ENCODE results near the gene DPEP2. TPM values are rescaled to one million over a fixed set of nuclear protein-coding genes. Genes with fewer than 3 reads are reported as not detected.

DPEP2 gene
- total RNA-seq, 1 donor from 2014 or later = 2.0 TPM

GRCh38 chr16:67962135-67962534, 37.1 kb downstream of the DPEP2 start:
- no peak for DNase-seq (ENCODE audit: extremely low spot score in 2 of 2)
- no peak overlapping the region for H3K4me3 ChIP-seq
- TF ChIP-seq CTCF (IDR thresholded peaks at IDR 0.05) (no peak), POLR2A (IDR thresholded peaks at IDR 0.05) (no peak), POLR2AphosphoS5 (IDR thresholded peaks at IDR 0.05; ENCODE audit: insufficient read depth in 1 of 2, low read depth in 1 of 2) (no peak)
- H3K27ac ChIP-seq = peak overlapping the region; percentile 11
- H3K36me3 ChIP-seq = peaks cover 0 to 35% of the 10 kb centered on the region in 2 donors
- no peaks in the 10 kb centered on the region for H3K27me3 ChIP-seq
- peaks cover 80% of the 10 kb centered on the region for H3K4me1 ChIP-seq
- intact Hi-C loops (cut with DNase I) = no loop called here
- no peaks in the 10 kb centered on the region for H3K9me3 ChIP-seq

- TF ChIP-seq POLR2A (IDR thresholded peaks at IDR 0.05) (no peak), POLR2AphosphoS5 (IDR thresholded peaks at IDR 0.05; ENCODE audit: insufficient read depth in 1 of 2, low read depth in 1 of 2) (peak in 1 of 2 donors; percentile 52)
- no peak overlapping the region for H3K4me3 ChIP-seq
- H3K4me1 ChIP-seq = peaks cover 74% of the 10 kb centered on the region
- no peaks in the 10 kb centered on the region for H3K9me3 ChIP-seq
- intact Hi-C loops (cut with DNase I) = no loop called here
- DNase-seq (ENCODE audit: extremely low spot score in 2 of 2) = no peak
- no peak overlapping the region for H3K27ac ChIP-seq
- H3K36me3 ChIP-seq = peaks cover 0 to 38% of the 10 kb centered on the region in 2 donors
- H3K27me3 ChIP-seq = no peaks in the 10 kb centered on the region
Observed at GRCh38 chr16:67961551-67961957, 37.7 kb downstream of the DPEP2 start.

DNA sequence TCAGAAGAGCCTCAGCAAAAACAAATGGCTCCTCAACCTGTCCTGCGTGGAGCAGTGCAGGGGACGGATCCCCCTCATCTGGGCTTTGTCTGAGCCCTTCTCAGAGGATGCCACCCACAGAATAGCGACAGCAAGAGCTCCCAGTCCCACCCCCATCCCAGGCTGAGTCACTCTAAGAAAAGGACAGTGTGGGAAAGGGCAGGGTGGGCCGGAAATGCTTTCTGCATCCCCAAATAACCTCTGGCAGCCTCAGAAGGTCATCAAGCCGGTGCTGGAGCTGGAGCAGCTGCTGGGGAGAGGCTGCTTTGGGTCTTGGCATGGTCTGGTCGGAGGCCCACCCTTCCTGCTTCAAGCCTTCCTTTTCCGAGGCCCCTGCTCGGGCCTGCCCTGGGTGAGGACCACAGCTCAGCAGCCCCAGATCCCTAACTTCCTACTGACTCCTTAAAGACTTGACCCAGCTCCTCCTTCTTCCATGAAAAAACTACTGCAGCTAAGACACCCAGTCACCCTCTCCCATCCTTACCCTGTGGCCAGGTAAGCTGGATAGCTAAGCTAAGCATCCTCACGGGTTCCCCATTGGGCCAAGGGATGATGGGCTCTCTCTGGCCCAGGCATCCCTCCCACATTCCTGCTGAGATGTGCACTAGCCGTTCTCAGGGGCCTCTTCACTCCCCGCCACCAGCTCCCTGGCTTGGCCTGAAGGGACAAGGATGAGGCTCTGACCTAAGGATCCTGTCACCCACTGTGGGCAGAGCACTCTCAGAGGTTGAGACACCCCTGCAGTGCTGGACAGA, 39.6 kb downstream of the DPEP2 start:
- H3K9me3 ChIP-seq = no peaks in the 10 kb centered on the region
- H3K36me3 ChIP-seq = peaks cover 0 to 41% of the 10 kb centered on the region in 2 donors
- peak overlapping the region; percentile 63 for H3K27ac ChIP-seq
- no peak for DNase-seq (ENCODE audit: extremely low spot score in 2 of 2)
- intact Hi-C loops (cut with DNase I) = no loop called here
- no peak overlapping the region for H3K4me3 ChIP-seq
- no peaks in the 10 kb centered on the region for H3K27me3 ChIP-seq
- TF ChIP-seq CTCF (IDR thresholded peaks at IDR 0.05) (no peak), POLR2AphosphoS5 (IDR thresholded peaks at IDR 0.05; ENCODE audit: insufficient read depth in 1 of 2, low read depth in 1 of 2) (peak in 1 of 2 donors; percentile 43)
- H3K4me1 ChIP-seq = peaks cover 56% of the 10 kb centered on the region

DNA sequence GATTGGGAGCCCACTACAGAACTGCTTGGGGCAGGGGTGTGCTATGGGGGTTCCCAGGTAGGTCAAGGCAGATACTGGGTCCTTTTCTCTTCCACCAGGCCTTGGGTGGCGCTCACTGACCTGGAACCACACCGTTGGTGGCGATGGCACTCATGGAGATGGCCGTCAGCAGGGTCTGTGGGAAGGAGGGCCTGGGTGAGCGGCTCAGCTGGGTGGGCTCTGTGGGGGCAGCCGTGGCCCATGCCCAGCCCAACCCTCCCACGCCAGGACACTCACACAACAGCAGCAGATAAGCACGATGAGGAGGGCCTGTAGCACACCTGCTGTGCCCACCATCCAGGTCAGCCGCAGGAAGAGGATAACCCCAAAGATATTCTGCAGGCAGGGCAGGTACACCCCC, 41.7 kb downstream of the DPEP2 start:
- H3K9me3 ChIP-seq = no peaks in the 10 kb centered on the region
- no peak for DNase-seq (ENCODE audit: extremely low spot score in 2 of 2)
- H3K4me1 ChIP-seq = peaks cover 35% of the 10 kb centered on the region
- no peak overlapping the region for H3K27ac ChIP-seq
- intact Hi-C loops (cut with DNase I) = no loop called here
- H3K4me3 ChIP-seq = no peak overlapping the region
- peaks cover 0 to 44% of the 10 kb centered on the region in 2 donors for H3K36me3 ChIP-seq
- TF ChIP-seq POLR2A (IDR thresholded peaks at IDR 0.05) = no peak
- TF ChIP-seq POLR2AphosphoS5 (IDR thresholded peaks at IDR 0.05; ENCODE audit: insufficient read depth in 1 of 2, low read depth in 1 of 2) = no peak
- no peak for TF ChIP-seq CTCF (IDR thresholded peaks at IDR 0.05)
- H3K27me3 ChIP-seq = no peaks in the 10 kb centered on the region

GRCh38 chr16:67954421-67955196, 44.7 kb downstream of the DPEP2 start:
- Histone ChIP-seq H3K4me1 (peaks cover 21% of the 10 kb centered on the region), H3K4me3 (no peak overlapping the region), H3K9me3 (no peaks in the 10 kb centered on the region), H3K27me3 (no peaks in the 10 kb centered on the region), H3K36me3 (peaks cover 0 to 49% of the 10 kb centered on the region in 2 donors), H3K27ac (no peak overlapping the region)
- TF ChIP-seq POLR2A (IDR thresholded peaks at IDR 0.05) = no peak
- TF ChIP-seq POLR2AphosphoS5 (IDR thresholded peaks at IDR 0.05; ENCODE audit: insufficient read depth in 1 of 2, low read depth in 1 of 2) = no peak
- TF ChIP-seq CTCF (IDR thresholded peaks at IDR 0.05) = no peak
- intact Hi-C loops (cut with DNase I) = no loop called here
- no peak for DNase-seq (ENCODE audit: extremely low spot score in 2 of 2)
